Activated naive CD8-positive, alpha-beta T cell treated with anti-CD3 and anti-CD28 coated beads for 36 hours (primary cell): Measurements from ENCODE around the gene POLR2E. TPM values are rescaled to one million over a fixed set of nuclear protein-coding genes. Genes with fewer than 3 reads are reported as not detected.
A peak's percentile ranks its signal among the peaks of the same experiment; 100 is the strongest.
"Not testable (repeated sequence)": the region's sequence is repeated elsewhere in the genome, so short reads cannot be mapped to it uniquely, and the experiment has no call there.

Source experiments
- DNase-seq: peaks from one replicate; pipeline ENCODE4 v3.0.0; 2021
- H3K27ac Mint-ChIP-seq: one replicate; pipeline ENCODE4 v1.8.0; 2022; ENCODE audit warnings: mild to moderate bottlenecking, moderate library complexity, mixed read lengths
- H3K27me3 Mint-ChIP-seq: one replicate; pipeline ENCODE4 v1.8.0; 2022; ENCODE audit warnings: mild to moderate bottlenecking, mixed read lengths
- H3K36me3 Mint-ChIP-seq: one replicate; pipeline ENCODE4 v1.8.0; 2021; ENCODE audit warnings: mild to moderate bottlenecking, mixed read lengths
- H3K4me1 Mint-ChIP-seq: one replicate; pipeline ENCODE4 v1.8.0; 2021; ENCODE audit warnings: mixed read lengths
- H3K4me3 Mint-ChIP-seq: one replicate; pipeline ENCODE4 v1.8.0; 2022; ENCODE audit warnings: mild to moderate bottlenecking, moderate library complexity, mixed read lengths
- H3K9me3 Mint-ChIP-seq: one replicate; pipeline ENCODE4 v1.8.0; 2022; ENCODE audit warnings: mixed read lengths
- total RNA-seq, 2 experiments: library from RNA; stranded (reverse); gene quantifications; one replicate each; pipeline ENCODE4 v1.2.3, GENCODE V29; 2021

Gene POLR2E
- total RNA-seq, 2 experiments from 2014 or later: 290 to 291 TPM

GRCh38 chr19:1119475-1120217 is 24.5 kb upstream of the POLR2E start:
- Mint-ChIP-seq H3K36me3 (peaks cover 14% of the 10 kb centered on the region), H3K9me3 (no peaks in the 10 kb centered on the region), H3K27me3 (no peaks in the 10 kb centered on the region), H3K4me3 (no peak overlapping the region), H3K4me1 (no peaks in the 10 kb centered on the region), H3K27ac (no peak overlapping the region)
- DNase-seq: no peak

DNA sequence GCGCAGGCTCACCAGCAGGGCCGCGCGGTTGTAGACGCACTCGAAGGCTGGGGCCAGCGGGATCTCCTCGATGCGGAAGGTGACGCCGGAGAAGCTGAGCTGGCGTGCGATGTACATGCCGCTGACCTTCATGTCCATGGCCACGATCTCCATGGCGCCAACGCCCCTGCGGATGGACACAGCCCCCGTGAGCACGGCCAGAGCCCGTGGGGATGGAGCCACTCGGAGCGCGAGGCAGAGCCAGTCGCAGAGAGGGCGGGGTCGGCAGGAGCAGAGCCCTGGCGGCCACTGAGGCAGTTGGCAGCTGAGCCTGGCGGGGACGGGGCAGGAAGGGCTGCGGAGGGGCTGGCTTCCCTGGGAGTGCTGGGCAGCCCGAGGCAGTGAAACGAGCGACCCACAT is 23.8 kb upstream of the POLR2E start:
- Mint-ChIP-seq H3K36me3 (peaks cover 14% of the 10 kb centered on the region), H3K4me1 (no peaks in the 10 kb centered on the region), H3K9me3 (no peaks in the 10 kb centered on the region), H3K4me3 (no peak overlapping the region), H3K27me3 (no peaks in the 10 kb centered on the region), H3K27ac (no peak overlapping the region)
- DNase-seq: no peak

DNA sequence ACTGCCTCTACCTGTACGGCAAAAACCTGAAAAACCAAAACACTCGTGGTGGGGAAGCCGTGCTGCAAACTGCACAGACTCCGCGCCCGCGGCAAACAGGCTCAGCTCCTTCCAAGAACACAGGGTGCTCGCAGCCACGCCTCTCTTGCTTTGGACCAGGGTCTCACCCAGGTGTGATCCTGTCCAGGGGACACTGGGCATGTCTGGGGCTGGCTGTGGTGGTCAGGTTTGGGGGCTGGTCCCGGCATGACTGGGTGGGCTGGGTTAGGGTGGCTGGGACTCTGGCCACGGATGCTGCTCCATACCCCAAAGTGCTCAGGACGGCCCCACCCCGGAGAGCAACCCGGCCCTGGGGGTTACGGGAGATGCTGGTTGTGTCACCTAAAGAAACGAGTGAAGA is 22.5 kb upstream of the POLR2E start:
- H3K36me3 Mint-ChIP-seq: peaks cover 11% of the 10 kb centered on the region

GRCh38 chr19:1116726-1117581 is 21.8 kb upstream of the POLR2E start:
- H3K36me3 Mint-ChIP-seq: peaks cover 11% of the 10 kb centered on the region
- no peaks in the 10 kb centered on the region for H3K4me1 Mint-ChIP-seq
- no peak overlapping the region for H3K27ac Mint-ChIP-seq
- H3K9me3 Mint-ChIP-seq: no peaks in the 10 kb centered on the region
- DNase-seq: no peak
- no peaks in the 10 kb centered on the region for H3K27me3 Mint-ChIP-seq
- H3K4me3 Mint-ChIP-seq: no peak overlapping the region

More for the DNA sequence above, 22.5 kb upstream of the POLR2E start:
- Mint-ChIP-seq H3K4me1 (no peaks in the 10 kb centered on the region), H3K27ac (no peak overlapping the region), H3K4me3 (no peak overlapping the region), H3K9me3 (no peaks in the 10 kb centered on the region), H3K27me3 (no peaks in the 10 kb centered on the region)
- no peak for DNase-seq

DNA sequence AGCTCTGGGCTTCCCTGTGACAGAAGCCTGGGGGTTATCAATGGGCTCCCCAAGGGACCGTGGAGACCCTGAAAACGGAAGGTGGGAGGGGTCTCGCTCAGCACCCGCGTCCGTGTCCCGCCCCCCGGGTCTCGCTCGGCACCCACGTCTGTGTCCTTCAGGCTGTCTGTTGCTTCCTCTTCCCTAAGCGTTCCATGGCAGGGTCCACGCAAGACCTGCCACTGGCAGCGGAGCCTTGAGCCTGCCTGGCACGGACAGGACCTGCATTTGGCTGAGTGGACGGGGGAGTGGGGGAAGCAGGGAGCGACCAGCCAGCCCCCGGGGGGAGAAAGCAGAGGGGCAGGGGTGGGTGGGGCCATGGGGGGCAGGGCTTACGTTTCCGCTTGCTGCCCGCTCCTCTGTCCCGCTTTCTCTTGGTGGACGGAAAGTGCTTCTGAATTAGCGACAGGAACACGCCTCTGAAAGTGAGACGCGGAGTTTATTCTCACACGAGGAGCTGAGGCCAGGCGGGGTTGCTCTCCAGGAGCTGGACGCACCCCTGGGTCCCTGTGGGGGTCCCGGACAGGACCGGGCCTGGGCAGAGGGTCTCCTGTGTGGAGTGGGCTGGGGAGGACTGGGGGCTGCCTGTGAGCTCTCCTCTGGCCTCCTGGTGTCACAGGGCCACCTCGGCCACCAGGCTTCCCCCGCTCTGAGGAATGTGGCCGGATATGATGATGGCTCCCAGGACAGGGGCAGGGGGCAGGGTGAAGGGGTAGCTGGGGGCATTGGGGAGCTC is 20.7 kb upstream of the POLR2E start:
- H3K27me3 Mint-ChIP-seq: no peaks in the 10 kb centered on the region
- no peak overlapping the region for H3K27ac Mint-ChIP-seq
- peaks cover 4% of the 10 kb centered on the region for H3K36me3 Mint-ChIP-seq
- no peaks in the 10 kb centered on the region for H3K4me1 Mint-ChIP-seq
- DNase-seq: no peak
- H3K4me3 Mint-ChIP-seq: no peak overlapping the region
- no peaks in the 10 kb centered on the region for H3K9me3 Mint-ChIP-seq

GRCh38 chr19:1114728-1115127 is 19.6 kb upstream of the POLR2E start:
- H3K4me3 Mint-ChIP-seq, DNase-seq, H3K9me3 Mint-ChIP-seq, H3K4me1 Mint-ChIP-seq, H3K36me3 Mint-ChIP-seq, H3K27me3 Mint-ChIP-seq: not testable (repeated sequence)
- H3K27ac Mint-ChIP-seq: peak overlapping the region; percentile 25

- Mint-ChIP-seq H3K9me3 (no peaks in the 10 kb centered on the region), H3K4me3 (no peak overlapping the region), H3K27ac (no peak overlapping the region), H3K4me1 (no peaks in the 10 kb centered on the region), H3K27me3 (no peaks in the 10 kb centered on the region), H3K36me3 (no peaks in the 10 kb centered on the region)
- DNase-seq: no peak
Observed at GRCh38 chr19:1113986-1114483, 18.9 kb upstream of the POLR2E start.

- Mint-ChIP-seq H3K9me3 (no peaks in the 10 kb centered on the region), H3K4me3 (no peak overlapping the region), H3K36me3 (peaks cover 1% of the 10 kb centered on the region), H3K27me3 (no peaks in the 10 kb centered on the region), H3K27ac (no peak overlapping the region), H3K4me1 (no peaks in the 10 kb centered on the region)
- peak; percentile 86 for DNase-seq
Observed at GRCh38 chr19:1113030-1113985, 18.1 kb upstream of the POLR2E start.

GRCh38 chr19:1112268-1113029 is 17.3 kb upstream of the POLR2E start:
- H3K36me3 Mint-ChIP-seq: peaks cover 1% of the 10 kb centered on the region
- H3K9me3 Mint-ChIP-seq: no peaks in the 10 kb centered on the region
- no peaks in the 10 kb centered on the region for H3K4me1 Mint-ChIP-seq
- DNase-seq: no peak
- no peaks in the 10 kb centered on the region for H3K27me3 Mint-ChIP-seq
- no peak overlapping the region for H3K27ac Mint-ChIP-seq
- no peak overlapping the region for H3K4me3 Mint-ChIP-seq

- Mint-ChIP-seq H3K36me3 (peaks cover 1% of the 10 kb centered on the region), H3K4me1 (no peaks in the 10 kb centered on the region), H3K9me3 (no peaks in the 10 kb centered on the region), H3K4me3 (no peak overlapping the region), H3K27me3 (no peaks in the 10 kb centered on the region), H3K27ac (no peak overlapping the region)
- DNase-seq: no peak
Observed at GRCh38 chr19:1111641-1112267, 16.6 kb upstream of the POLR2E start.

- Mint-ChIP-seq H3K36me3 (peaks cover 1% of the 10 kb centered on the region), H3K4me1 (no peaks in the 10 kb centered on the region), H3K4me3 (no peak overlapping the region), H3K27me3 (no peaks in the 10 kb centered on the region), H3K27ac (no peak overlapping the region), H3K9me3 (no peaks in the 10 kb centered on the region)
- DNase-seq: no peak
Observed at GRCh38 chr19:1110809-1111640, 15.8 kb upstream of the POLR2E start.

DNA sequence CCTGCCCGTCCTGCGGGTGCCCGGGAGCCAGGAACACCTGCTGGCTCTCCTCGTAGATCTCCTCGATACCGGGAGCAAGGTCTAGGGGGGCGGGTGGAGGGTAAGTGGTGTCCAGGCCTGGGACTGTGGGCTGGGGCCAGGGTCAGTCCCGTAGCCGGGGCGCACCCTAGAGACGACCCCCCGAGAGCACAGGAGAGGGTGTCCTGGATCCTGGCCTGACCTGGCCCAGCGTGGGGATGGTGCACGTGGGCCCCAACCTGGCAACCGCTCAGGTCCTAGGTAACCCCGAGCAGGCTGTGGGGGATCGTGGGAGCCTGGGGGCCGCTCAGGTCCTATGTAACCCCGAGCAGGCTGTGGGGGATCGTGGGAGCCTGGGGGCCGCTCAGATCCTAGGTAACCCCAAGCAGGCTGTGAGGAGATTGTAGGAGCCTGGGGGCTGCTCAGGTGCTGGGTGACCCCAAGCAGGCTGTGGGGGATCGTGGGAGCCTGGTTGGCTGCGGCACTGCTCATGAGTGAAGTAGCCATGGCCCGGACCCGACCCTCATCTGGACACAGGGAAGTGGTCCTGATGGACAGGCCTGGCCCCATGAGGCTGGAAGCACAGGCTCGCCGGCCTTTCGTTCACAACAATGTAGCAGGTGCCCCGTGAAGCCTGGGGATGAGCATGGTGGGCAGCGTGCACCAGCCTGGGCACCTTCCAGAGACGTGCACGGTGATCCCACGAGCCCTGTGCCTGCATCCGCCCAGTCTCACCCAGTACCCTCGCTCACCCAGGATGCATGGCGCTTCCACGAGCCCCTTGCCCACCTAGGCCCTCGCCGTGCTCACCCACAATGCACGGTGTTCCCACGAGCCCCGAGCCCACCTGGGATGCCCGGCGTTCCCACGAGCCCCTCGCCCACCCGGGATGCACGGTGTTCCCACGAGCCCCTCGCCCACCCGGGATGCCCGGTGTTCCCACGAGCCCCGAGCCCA is 14.8 kb upstream of the POLR2E start:
- H3K36me3 Mint-ChIP-seq: peaks cover 1% of the 10 kb centered on the region
- DNase-seq: no peak
- no peaks in the 10 kb centered on the region for H3K9me3 Mint-ChIP-seq
- no peak overlapping the region for H3K27ac Mint-ChIP-seq
- no peak overlapping the region for H3K4me3 Mint-ChIP-seq
- H3K4me1 Mint-ChIP-seq: peaks cover 3% of the 10 kb centered on the region
- H3K27me3 Mint-ChIP-seq: no peaks in the 10 kb centered on the region
